Fibroblast of skin of abdomen (primary cell): Measurements from ENCODE around the gene LGALSL. TPM values are rescaled to one million over a fixed set of nuclear protein-coding genes. Genes with fewer than 3 reads are reported as not detected.

Source experiments
- DNase-seq: peaks from one replicate; pipeline ENCODE4 v3.0.0-alpha.2; 2013
- polyA plus RNA-seq, 2 experiments: library from polyadenylated mRNA; unstranded; fragments of 120-200 nt; gene quantifications; one replicate each; pipeline ENCODE4 v1.2.1, GENCODE V29; 2013; ENCODE audit not compliant: insufficient read length in 2 of 2

The LGALSL gene
- 4.0 TPM for polyA plus RNA-seq (2013, experiment 1 of 2; ENCODE audit: insufficient read length)
- polyA plus RNA-seq (2013, experiment 2 of 2; ENCODE audit: insufficient read length) = 4.8 TPM

DNA sequence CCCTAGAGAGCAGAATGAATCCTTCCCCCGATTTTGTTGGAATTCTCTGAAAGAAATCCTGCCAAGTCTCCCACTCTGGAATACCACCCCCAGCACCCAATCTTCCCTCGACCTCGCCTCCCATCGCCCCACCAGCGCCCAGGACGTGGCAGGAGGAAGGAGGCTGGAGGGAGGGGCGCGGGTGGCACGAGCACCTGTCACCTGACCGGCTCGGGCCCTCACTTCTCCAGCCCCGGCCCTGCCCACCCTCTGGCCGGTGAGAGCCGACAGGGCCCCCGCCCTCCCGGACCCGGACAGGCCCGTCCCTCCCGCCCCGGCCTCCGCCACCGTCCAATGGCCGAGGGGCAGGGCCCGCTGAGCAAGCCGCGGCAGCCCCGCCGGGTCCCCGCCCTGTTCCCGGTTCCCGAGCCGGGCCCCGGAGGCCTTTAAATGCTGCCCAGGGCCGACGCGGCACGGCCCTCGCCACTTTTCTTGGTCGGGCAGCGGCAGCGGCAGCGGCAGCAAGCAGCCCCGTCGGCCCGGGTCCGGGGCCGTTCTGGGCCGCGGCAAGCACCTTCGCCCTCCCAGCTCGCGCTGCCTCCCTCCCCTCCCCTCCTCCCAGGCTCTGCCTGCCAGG lies at the start of gene LGALSL:
Gene LGALSL, plus strand, starts transcription at position 393 of the 616 bp plus-strand sequence. CDS start 384 bp downstream, outside the sequence.
- DNase-seq = peak; percentile 31

DNA sequence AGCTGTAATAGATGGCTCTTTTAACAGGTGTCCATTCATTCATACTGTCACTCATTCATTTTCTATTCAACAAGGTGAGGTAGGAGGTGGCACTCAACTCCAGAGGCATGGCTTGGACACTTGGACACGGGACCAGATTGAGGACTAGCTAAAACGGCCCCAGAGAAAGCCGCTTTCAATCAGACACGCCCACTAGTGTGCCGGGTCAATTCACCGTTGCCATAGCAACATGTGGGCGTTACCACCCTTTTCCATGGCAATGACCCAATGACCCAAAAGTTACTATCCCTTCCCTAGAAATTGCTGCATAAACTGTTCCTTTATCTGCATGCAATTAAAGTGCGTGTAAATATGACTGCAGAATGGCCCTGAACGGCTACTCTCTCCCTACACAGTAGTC lies 49.2 kb upstream of the LGALSL start:
- DNase-seq = no peak

DNA sequence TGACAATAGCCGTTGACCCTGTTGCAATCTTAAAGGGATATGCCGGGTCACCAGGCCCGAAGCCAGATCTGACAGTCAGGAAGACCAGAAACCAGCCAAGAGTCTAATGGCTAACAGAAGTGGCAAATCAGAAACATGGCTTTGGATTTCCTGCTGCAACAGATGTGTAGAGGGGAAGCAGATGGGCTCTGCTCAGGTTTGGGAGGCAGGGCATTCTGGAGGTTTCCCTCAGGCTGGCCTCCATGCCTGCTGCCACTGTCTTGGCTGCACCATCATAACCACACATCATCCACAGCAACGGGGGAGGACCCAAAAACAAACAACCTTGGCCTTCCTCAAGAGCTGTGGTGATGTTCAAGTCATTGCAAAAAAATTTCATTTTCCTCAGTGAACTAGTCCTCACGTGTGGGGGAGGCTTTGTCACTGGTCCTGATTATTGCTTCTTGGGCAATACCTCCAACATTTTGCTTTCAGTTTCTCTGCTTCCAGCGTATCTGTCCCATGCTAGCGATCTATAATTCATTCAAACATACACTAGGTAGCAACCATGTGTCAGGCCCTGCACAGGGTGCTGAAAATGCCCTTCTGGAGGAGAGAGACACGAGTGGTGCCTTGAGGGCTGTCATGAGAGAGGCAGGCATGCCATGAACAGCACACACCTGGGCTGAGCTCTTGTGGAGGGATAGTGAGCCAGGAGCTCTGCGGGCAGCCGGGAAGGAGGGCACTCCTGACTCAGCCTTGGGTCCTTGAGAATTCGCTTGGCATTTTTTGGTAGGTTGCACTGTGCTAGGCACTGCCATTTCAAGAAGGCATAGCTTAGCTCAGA lies 48.2 kb upstream of the LGALSL start:
- DNase-seq = peak; percentile 82

DNA sequence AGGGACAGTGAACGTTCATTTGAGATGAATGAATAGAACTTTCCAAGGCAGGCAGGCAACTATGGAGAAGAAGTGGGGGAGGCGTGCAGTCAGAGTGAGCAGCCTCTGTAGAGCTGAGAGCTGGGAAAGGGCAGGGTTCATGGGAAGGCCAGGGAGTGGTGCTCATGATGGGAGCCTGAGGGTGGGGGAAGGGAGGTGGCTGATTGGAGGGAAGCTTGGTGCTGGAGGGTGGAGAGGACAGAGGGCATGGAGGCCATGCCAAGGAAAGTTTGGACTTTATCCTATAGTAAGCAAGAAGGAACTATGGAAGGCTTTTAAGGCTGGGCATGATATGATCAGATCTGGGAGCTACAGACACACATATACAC lies 47.6 kb upstream of the LGALSL start:
- DNase-seq = no peak

DNA sequence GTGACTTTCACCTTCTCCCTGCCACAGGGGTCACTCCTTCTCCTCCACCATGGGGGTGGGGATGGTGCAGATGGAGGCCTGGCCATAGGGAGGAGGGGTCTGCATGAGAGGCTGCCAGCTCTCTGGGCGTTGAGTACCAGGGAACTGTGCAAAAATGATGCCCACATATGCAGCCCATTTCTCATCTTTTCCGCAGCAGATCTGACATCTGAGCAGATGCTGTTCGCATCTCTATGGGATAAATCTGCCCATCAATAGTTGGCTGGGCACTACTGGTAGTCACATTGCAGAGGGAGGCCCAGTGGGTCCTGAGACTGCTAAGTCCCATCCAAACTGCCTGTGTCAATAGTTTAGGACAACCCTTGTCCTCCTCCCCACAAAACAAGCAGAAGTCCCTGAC lies 45.9 kb upstream of the LGALSL start:
- DNase-seq = no peak

DNA sequence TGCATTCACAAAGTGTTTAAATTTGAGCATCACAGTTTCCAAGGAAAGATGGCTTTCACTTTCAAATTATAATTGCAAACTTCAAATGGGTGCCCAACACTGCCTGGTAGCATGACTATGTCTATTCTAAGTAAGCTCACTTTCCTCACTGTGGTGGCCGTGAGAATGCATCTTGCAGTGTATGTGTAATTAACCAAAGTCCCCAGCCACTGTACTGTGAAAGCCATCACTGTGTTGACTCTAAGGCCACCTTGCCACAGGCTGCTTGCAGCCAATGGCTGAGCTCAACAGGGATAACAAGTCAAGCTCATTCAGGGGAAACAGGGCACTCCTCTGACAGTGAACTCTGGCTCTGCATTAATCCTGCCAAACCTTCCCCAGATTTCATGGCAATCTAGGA lies 43.3 kb upstream of the LGALSL start:
- DNase-seq = no peak

DNA sequence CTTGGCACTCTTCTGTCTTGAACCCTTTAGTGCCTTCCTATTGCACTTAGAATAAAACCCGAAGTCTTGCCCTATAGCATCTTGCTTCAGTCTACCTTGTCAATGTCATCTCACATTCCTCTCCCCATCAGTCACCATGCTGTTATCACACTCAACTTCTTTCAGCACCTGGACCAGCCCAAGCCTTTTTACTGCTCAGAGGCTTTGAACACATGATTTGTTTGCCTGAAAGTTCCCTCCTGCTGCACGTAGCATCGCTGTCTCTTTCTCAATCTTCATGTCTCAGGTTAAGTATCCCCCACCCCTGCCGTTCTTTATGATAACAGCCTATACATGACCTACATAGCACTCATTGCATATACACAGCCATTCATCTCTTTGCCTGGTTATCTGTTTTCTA lies 41.3 kb upstream of the LGALSL start:
- no peak for DNase-seq

DNA sequence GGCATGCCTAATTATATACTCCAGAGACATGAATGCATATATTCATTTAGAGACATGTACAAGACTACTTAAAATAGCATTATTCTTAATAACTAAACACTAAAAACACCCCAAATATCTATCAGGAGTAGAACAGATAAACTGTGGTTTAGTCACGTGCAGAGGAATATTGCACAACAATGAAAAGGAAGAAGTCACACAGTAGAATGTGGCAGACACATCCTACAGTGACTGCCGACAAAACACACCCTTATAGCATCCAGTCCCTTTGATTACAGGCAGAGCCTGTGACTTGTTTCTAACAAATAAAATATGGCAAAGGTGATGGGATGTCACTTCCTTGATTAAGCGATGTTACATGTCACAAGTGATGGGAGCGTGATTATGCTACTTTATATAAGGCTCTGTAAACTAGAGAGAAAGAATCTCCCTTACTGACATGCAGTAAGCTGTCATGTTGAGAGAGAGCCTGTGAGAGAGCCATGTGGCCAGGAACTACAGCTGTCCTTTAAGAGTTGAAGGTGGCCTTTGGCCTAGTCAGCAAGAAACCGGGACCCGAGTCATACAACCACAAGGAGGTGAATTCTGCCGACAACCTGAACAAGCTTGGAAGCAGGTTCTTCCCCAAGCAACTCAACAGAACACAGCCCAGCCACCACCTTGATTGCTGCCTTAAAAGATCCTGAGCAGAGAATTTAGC lies 39.1 kb upstream of the LGALSL start:
- DNase-seq = no peak

DNA sequence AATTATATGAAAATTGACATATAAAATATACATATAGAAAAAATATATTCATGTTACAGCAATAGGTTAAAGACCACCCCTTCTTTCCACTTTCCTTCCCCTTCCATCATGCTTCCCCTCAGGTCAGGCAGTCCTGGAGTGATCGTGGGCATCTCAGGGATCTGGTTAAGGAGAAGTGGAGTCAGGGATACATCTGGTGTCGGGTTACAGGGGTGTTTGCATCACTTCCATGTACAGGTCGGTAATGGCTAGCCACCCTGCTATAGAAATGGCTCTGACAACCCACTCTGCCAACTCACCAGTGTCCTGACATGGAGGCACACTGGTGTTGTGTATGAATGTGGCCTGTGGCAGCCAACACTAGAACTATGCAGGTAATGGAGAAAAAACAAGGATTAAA lies 36.3 kb upstream of the LGALSL start:
- DNase-seq = no peak

DNA sequence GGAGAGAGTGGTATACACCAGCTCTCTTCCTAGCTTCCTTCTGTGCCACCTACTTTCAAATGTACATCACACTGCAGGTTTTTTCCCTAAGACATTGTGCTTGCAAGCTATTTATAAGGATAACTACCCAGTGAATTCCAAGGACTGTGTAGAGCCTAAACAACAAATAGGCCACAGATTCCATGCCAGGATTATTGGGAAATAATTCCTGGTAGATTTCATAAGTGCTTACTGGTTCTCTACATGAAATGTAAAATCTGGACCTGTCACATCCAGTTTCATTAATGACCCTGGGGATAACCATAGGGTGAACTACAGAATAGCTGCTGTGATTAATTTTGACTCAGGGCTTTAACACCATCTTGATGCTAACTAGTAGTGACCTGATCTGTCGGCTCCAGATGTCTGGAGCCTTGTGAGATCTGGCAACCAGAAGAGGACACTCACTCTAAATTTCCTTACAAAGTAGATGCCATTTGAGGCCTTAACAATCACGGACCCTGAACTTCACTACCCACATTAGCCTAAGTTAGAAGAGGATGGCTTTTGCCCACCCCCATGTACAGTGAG lies 34.3 kb upstream of the LGALSL start:
- no peak for DNase-seq

DNA sequence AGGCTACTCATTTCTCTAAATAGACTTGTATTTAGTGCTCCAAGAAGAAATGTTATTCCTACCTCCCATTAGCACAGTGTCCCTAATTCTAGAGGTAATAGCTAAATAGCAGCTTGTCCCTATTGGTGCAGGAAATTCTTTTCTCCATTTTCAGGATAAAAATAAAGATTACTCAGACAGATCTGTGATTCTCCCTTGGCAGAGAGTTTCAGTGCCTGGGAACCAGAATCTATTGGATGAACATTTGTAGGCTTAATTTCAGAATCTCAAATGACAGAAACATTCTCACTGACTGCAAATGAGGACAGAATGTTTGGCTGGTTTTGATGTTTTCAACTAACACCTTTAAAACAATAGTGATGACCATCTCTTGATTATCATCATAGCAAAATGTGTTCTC lies 33.3 kb upstream of the LGALSL start:
- no peak for DNase-seq

DNA sequence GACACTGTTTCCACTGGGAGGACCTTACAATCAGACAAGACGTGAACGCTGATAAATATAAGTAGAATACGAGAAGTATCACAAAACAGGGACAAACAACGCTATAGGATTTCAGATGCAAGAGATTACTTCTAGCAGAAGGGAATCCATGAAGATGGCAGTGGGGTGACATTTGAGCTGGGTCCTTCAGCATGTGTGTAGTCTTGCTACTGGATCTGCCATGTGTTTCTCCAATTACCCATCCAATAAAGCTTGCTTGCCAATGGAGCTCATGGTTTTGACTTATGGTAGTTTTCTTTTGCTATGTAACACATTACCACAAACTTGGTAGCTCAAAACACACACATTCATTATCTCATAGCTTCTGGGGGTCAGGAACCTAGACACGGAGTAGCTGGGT lies 32.8 kb upstream of the LGALSL start:
- DNase-seq = no peak

DNA sequence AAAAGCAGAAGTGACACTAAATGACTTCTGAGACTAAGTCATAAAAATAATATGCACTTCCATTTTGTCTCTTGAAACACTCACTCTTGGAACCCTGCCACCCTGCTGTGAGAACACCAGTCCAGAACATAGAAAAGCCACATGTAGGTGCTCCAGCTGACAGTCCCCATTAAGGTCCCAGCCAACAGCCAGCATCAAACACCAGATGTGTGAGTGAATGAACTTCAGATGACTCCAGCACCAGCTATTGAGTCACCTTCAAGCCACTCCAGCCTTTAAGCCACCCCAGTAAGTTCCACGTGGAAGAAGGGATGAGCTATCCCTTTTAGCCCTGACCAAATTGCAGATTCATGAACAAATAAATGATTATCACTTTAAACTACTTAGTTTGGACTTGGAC lies 31.5 kb upstream of the LGALSL start:
- peak; percentile 7 for DNase-seq

DNA sequence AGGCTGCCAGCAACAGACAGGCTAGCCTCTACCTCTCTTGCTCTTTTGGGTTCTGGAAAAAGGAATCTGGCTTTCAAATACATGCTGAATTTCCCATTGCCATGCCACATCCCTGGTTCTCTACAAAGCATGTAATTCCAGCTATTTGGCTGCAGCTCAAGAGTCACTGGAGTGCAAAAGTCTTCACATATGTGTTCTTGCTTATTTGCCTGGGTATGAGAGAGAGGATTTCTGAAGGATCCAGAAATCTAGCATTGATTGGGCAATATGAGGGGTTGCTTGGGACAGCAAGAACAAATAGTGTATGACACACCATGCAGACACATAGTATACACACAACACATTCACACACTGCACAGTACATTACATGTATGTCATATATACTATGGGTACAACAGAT lies 30.7 kb upstream of the LGALSL start:
- DNase-seq = peak; percentile 28

DNA sequence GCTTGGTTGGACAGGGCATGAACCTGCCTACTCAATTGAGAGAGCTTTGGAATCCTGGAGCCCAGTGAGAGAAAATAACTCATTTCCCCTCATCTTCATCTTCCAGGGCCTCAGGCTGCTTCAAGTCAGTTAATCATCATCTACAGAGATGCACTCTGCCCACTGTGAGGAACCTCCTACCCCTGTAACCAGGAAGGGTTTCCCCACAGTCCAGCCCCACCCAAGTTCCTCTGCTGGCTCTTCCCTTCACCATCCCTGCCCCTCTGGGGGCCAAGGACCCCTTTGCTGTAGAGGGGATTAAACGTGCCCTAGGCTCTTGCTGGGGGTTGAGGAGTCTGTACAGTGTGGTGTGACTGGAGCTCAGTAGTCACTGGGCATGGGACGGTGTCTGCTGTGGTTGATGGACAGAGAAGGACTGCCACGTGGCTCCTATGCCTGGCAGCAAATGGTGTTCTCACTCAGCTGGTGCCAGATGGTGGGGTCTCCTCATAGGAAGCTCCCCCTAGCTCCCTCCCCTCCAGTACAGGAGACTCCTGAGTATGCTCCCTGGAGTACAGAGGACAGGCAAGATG lies 29.5 kb upstream of the LGALSL start:
- DNase-seq = no peak

DNA sequence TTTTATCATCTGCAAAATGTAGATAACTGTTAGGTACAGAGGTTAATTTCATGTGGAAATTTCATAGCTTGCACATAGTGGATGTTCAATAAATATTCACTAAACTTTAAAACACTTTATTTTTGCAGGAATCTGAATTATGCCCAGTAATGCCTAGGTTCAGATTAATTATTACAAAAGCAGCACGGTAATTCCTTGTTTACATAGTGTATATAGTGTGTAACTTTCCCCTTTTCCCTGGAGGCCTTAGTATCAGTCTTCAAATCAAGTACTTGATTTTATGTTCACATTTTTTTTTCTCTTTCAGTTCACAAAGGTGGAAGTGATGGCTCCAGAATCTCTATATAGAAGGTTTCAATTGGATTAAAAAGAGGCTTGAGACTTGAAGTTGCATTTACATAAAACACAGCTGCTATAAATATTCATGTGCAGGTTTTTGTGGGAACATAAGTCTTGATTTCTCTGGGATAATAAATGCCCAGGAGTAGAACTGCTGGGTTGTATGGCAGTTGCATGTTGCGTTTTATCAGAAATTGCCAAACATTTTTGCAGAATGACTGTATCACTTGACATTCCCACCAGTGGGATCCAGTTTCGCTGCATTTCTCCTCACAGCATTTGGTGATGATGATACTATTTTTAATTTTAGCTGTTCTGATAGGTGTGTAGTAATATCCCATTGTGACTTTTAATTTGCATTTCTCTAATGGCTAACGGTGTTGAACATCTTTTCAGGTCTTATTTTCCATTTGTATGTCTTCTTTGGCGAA lies 27.6 kb upstream of the LGALSL start:
- DNase-seq = peak; percentile 48

DNA sequence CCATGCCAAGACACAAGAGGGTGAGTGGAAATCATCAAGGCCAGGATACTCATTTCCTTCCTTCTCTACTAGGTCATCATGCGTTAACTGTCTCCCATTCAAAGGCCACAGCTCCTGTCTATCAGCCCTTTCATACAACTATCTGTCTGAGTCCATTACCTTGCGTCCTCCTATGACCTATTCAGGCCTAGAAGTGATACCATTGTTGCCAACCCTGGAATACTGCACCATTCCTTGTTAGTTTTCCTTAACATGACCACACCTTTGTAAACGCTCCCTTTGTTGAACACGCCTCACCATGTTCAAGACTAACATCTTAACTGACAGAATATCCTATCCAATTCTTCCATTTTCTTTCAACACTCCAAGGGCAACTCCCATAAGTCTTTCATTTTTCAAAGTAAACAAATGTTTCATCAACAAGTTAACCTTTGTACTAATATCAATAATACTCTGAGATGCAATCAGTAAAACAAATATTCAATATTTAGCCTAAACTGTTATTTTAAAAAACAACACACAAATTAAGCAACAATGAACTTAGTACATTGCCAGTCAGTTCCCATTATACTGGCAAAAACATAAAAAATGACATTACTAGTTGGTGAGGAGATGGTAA lies 19.8 kb upstream of the LGALSL start:
- no peak for DNase-seq

DNA sequence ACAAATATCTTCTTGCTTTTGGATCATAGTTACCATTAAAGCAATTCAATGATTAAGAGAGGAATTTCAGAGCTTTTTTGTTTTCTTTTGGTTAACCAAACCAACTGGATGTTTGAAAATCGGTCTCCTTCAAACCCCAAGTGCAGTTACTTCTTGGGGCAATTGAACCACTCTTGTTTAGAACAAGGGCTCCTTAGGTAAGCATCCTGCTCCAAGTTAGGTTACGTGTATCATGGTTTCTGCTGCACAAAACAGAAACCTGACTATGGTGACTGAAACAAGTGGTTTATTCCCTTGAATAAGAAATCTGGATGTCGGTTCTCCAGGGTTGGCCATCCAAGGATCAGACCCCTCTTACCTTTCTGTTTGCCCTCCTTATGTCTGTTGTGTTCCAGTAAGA lies 16.1 kb upstream of the LGALSL start:
- DNase-seq = no peak

DNA sequence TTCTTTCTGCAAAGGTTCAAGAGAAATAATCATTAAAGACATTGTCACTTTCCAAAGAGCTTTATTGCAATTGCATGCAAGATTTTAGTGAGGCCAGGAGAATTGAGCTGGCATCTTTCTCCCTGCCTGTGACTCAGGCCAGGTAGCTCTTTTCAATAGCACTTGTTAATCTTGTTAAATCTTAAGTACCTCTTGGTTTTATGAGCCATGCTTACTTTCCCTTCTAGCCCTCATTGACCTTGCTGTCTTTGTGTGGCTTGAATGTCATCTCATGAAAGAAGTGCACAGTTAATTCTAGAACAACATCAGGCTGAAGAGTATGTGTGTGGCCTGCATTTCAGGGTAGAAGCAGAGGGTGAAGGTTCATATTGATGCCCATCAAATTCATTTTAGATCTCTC lies 14.8 kb upstream of the LGALSL start:
- DNase-seq = no peak

DNA sequence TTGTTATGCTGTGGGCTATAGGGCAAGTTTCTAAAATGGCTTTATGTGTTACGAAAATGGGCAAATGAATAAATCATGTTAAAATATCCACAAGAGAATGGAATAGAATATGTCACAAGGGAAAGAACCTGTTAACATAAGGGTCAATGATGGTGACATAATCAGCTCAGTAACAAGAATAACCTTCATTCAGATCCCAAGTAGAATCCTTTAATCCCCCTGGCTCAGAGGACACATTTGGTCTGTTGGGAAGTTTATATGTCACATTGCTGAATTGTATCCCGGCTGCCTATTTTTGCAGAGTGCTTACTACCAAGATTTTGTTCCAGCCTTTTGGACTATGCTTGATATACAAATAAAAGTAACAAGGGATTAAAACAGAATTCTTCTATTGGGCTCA lies 13.1 kb upstream of the LGALSL start:
- no peak for DNase-seq

DNA sequence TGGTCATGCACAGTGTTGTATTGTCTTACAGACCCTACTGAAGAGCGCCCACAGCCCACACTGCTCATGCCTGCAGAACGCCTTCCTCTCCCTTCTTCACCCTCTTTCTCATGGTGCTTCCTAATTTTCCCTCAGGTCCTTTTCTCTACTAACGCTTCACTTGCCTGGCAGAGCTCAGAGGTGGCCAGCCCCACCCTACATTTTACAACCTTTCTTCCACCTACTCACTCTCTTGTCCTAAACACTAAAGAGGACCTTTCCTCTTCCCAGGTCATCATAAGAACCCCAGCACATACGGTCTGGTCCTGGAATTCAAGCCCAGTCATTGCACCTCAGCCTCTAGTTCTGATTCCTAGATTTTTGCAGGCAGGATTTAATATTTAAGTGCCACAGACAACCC lies 11.7 kb upstream of the LGALSL start:
- no peak for DNase-seq
